ENCODE data around the gene ATG4A.

DNA sequence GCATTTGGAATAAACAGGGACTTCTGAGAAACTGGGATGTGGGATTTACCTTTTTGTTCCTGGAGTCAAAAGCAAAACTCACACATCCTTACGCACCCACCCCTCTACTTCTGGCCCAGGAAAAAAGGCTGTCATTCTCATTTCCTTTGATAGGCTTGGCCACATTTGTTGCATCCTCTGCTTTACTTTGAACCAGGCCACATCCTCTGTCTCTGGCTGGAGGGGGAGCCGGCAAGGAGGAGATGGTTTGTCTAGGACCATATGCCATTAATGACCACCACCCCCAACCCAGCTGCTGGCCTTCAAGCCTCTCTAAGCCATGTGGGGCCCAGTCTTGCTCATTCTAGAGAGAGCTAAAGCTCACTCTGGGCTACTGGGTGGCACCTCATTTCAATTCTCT, 64.5 kb downstream of the ATG4A start:
- TF ChIP-seq, protein P1, sequence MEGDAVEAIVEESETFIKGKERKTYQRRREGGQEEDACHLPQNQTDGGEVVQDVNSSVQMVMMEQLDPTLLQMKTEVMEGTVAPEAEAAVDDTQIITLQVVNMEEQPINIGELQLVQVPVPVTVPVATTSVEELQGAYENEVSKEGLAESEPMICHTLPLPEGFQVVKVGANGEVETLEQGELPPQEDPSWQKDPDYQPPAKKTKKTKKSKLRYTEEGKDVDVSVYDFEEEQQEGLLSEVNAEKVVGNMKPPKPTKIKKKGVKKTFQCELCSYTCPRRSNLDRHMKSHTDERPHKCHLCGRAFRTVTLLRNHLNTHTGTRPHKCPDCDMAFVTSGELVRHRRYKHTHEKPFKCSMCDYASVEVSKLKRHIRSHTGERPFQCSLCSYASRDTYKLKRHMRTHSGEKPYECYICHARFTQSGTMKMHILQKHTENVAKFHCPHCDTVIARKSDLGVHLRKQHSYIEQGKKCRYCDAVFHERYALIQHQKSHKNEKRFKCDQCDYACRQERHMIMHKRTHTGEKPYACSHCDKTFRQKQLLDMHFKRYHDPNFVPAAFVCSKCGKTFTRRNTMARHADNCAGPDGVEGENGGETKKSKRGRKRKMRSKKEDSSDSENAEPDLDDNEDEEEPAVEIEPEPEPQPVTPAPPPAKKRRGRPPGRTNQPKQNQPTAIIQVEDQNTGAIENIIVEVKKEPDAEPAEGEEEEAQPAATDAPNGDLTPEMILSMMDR (IDR thresholded peaks at IDR 0.05; ENCODE audit: extremely low read depth in 1 of 2, insufficient read depth in 1 of 2, low read depth in 1 of 2, low read length in 2 of 2) = no peak
- TF ChIP-seq EZH2 (IDR thresholded peaks at IDR 0.05; ENCODE audit: borderline replicate concordance, low read depth, low read length, severe bottlenecking) (no peak), POLR2AphosphoS5 (IDR thresholded peaks at IDR 0.05; ENCODE audit: insufficient read depth, low read depth, low read length) (no peak)
